ENCODE results near the gene SUSD4.

GRCh38 chr1:223329664-223330415 lies 34.1 kb downstream of the SUSD4 start:
- TF ChIP-seq CTCF (IDR thresholded peaks at IDR 0.05) (no peak), POLR2A (IDR thresholded peaks at IDR 0.05) (no peak)

Measured in adrenal gland (tissue), 5 donors.